WTC11 (cell line): ENCODE measurements around the gene BMS1.

Source experiments
- HMGXB4 ChIP-seq: sonication (generic); formaldehyde crosslinking; IDR thresholded peaks from 2 replicates; pipeline ENCODE4 v1.8.1; 2023; ENCODE audit warnings: mild to moderate bottlenecking, moderate library complexity, missing genetic modification reagents
- NR2C2 ChIP-seq: sonication (generic); formaldehyde crosslinking; IDR thresholded peaks from 2 replicates; pipeline ENCODE4 v1.8.0; 2022; ENCODE audit warnings: mild to moderate bottlenecking, missing genetic modification reagents
- SMAD3 ChIP-seq: sonication (generic); formaldehyde crosslinking; IDR thresholded peaks from 2 replicates; pipeline ENCODE4 v1.8.0; 2022; ENCODE audit warnings: missing genetic modification reagents, mild to moderate bottlenecking, borderline replicate concordance
- SMAD4 ChIP-seq: sonication (generic); formaldehyde crosslinking; IDR thresholded peaks from 2 replicates; pipeline ENCODE4 v1.8.0; 2022; ENCODE audit warnings: mild to moderate bottlenecking, missing genetic modification reagents
- TCF7 ChIP-seq: sonication (generic); formaldehyde crosslinking; IDR thresholded peaks from 2 replicates; pipeline ENCODE4 v1.8.0; 2022; ENCODE audit warnings: mild to moderate bottlenecking, low read depth, missing genetic modification reagents, moderate library complexity
- ZBTB21 ChIP-seq: sonication (generic); formaldehyde crosslinking; IDR thresholded peaks from 2 replicates; pipeline ENCODE4 v1.8.1; 2023; ENCODE audit warnings: mild to moderate bottlenecking, missing genetic modification reagents, borderline replicate concordance
- ZNF281 ChIP-seq: sonication (generic); formaldehyde crosslinking; IDR thresholded peaks from 2 replicates; pipeline ENCODE4 v1.8.0; 2023; ENCODE audit warnings: mild to moderate bottlenecking, missing genetic modification reagents
- ZNF671 ChIP-seq: fragments of 250-450 bp; sonication (Bioruptor Pico); IDR thresholded peaks from 2 replicates; pipeline ENCODE4 v1.8.0; 2021; ENCODE audit warnings: mild to moderate bottlenecking
- TF ChIP-seq, protein P1 (sequence below): fragments of 200-600 bp; IDR thresholded peaks from 2 replicates; pipeline ENCODE4 v1.8.0; 2022; ENCODE audit warnings: antibody characterized with exemption
- TF ChIP-seq, protein P2 (sequence below): sonication (generic); formaldehyde crosslinking; IDR thresholded peaks from 2 replicates; pipeline ENCODE4 v1.8.1; 2023; ENCODE audit warnings: mild to moderate bottlenecking, missing genetic modification reagents, moderate library complexity
- TF ChIP-seq, protein P3 (sequence below): sonication (generic); formaldehyde crosslinking; conservative IDR thresholded peaks from 2 replicates; pipeline ENCODE4 v1.8.1; 2022; ENCODE audit warnings: mild to moderate bottlenecking, missing genetic modification reagents
- TF ChIP-seq, protein P4 (sequence below): fragments of 250-450 bp; sonication (Bioruptor Pico); IDR thresholded peaks from 2 replicates; pipeline ENCODE4 v1.9.0; 2021; ENCODE audit warnings: mild to moderate bottlenecking
- TF ChIP-seq, protein P5 (sequence below): sonication (generic); formaldehyde crosslinking; IDR thresholded peaks from 2 replicates; pipeline ENCODE4 v1.8.1; 2022; ENCODE audit warnings: mild to moderate bottlenecking, moderate library complexity, missing genetic modification reagents
- TF ChIP-seq, protein P6 (sequence below): sonication (generic); formaldehyde crosslinking; IDR thresholded peaks from 2 replicates; pipeline ENCODE4 v1.8.1; 2022; ENCODE audit warnings: missing genetic modification reagents, borderline replicate concordance

DNA sequence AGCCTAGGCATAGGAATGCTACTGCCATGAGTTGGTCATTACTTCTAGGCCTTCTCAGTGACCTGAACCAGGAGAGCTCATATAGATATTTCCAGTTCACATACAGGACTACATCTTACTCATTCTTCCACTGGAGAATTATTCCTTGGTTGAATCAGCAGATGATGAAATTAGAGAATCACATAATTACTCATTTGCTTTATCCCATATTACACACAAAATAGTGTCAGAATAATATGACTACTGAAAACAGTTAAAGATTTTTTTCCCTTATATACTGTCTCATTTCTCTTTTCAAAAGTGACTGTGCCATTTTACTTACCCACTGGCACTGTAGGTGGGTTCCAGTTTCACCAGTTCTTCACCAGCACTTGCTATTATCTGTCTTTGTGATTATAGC lies 18.5 kb downstream of the BMS1 start:
- TF ChIP-seq, protein P1, sequence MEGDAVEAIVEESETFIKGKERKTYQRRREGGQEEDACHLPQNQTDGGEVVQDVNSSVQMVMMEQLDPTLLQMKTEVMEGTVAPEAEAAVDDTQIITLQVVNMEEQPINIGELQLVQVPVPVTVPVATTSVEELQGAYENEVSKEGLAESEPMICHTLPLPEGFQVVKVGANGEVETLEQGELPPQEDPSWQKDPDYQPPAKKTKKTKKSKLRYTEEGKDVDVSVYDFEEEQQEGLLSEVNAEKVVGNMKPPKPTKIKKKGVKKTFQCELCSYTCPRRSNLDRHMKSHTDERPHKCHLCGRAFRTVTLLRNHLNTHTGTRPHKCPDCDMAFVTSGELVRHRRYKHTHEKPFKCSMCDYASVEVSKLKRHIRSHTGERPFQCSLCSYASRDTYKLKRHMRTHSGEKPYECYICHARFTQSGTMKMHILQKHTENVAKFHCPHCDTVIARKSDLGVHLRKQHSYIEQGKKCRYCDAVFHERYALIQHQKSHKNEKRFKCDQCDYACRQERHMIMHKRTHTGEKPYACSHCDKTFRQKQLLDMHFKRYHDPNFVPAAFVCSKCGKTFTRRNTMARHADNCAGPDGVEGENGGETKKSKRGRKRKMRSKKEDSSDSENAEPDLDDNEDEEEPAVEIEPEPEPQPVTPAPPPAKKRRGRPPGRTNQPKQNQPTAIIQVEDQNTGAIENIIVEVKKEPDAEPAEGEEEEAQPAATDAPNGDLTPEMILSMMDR: no peak
- TF ChIP-seq, protein P2, sequence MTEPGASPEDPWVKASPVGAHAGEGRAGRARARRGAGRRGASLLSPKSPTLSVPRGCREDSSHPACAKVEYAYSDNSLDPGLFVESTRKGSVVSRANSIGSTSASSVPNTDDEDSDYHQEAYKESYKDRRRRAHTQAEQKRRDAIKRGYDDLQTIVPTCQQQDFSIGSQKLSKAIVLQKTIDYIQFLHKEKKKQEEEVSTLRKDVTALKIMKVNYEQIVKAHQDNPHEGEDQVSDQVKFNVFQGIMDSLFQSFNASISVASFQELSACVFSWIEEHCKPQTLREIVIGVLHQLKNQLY: no peak
- TF ChIP-seq SMAD3 (CRISPR knock-in tag) (no peak), SMAD4 (no peak), HMGXB4 (CRISPR knock-in tag) (no peak), ZBTB21 (CRISPR knock-in tag) (no peak), NR2C2 (CRISPR knock-in tag) (no peak), ZNF671 (CRISPR knock-in tag) (no peak), ZNF281 (CRISPR knock-in tag) (no peak), TCF7 (CRISPR knock-in tag) (no peak)
- TF ChIP-seq, protein P3, sequence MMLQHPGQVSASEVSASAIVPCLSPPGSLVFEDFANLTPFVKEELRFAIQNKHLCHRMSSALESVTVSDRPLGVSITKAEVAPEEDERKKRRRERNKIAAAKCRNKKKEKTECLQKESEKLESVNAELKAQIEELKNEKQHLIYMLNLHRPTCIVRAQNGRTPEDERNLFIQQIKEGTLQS: no peak
- TF ChIP-seq, protein P4, sequence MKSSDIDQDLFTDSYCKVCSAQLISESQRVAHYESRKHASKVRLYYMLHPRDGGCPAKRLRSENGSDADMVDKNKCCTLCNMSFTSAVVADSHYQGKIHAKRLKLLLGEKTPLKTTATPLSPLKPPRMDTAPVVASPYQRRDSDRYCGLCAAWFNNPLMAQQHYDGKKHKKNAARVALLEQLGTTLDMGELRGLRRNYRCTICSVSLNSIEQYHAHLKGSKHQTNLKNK (CRISPR knock-in tag): no peak
- TF ChIP-seq, protein P5, sequence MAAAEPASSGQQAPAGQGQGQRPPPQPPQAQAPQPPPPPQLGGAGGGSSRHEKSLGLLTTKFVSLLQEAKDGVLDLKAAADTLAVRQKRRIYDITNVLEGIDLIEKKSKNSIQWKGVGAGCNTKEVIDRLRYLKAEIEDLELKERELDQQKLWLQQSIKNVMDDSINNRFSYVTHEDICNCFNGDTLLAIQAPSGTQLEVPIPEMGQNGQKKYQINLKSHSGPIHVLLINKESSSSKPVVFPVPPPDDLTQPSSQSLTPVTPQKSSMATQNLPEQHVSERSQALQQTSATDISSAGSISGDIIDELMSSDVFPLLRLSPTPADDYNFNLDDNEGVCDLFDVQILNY (CRISPR knock-in tag): no peak
- TF ChIP-seq, protein P6, sequence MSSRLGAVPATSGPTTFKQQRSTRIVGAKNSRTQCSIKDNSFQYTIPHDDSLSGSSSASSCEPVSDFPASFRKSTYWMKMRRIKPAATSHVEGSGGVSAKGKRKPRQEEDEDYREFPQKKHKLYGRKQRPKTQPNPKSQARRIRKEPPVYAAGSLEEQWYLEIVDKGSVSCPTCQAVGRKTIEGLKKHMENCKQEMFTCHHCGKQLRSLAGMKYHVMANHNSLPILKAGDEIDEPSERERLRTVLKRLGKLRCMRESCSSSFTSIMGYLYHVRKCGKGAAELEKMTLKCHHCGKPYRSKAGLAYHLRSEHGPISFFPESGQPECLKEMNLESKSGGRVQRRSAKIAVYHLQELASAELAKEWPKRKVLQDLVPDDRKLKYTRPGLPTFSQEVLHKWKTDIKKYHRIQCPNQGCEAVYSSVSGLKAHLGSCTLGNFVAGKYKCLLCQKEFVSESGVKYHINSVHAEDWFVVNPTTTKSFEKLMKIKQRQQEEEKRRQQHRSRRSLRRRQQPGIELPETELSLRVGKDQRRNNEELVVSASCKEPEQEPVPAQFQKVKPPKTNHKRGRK (CRISPR knock-in tag): no peak
